Mesendoderm (in vitro differentiated cells): ENCODE results near the gene TMEM54.
A peak's percentile ranks its signal among the peaks of the same experiment; 100 is the strongest.

Source experiments
- DNase-seq: peaks from one replicate; pipeline ENCODE4 v3.0.0; 2013
- H2AK5ac ChIP-seq: 2 replicates; pipeline ENCODE4 v1.6.1; 2013; ENCODE audit warnings: low read length, inconsistent platforms
- H2BK120ac ChIP-seq: 2 replicates; pipeline ENCODE4 v1.6.1; 2013; ENCODE audit warnings: low read depth, mild to moderate bottlenecking, low read length, moderate library complexity, mixed read lengths
- H2BK15ac ChIP-seq: replicated peaks from 2 replicates; pipeline ENCODE4 v1.6.1; 2013; ENCODE audit warnings: low read depth, mild to moderate bottlenecking, moderate library complexity
- H2BK5ac ChIP-seq: 2 replicates; pipeline ENCODE4 v1.6.1; 2013; ENCODE audit warnings: low read length, inconsistent platforms
- H3K18ac ChIP-seq: 2 replicates; pipeline ENCODE4 v1.6.1; 2013; ENCODE audit warnings: mild to moderate bottlenecking, low read length, mixed read lengths
- H3K23ac ChIP-seq: one replicate; pipeline ENCODE4 v1.6.1; 2013; ENCODE audit warnings: low read length
- H3K27ac ChIP-seq: 2 replicates; pipeline ENCODE4 v1.5.1; 2013; ENCODE audit warnings: low read depth, mild to moderate bottlenecking, inconsistent platforms, low read length, moderate library complexity
- H3K27me3 ChIP-seq: 2 replicates; pipeline ENCODE4 v1.6.1; 2013; ENCODE audit warnings: low read length, control low read depth, mild to moderate bottlenecking, inconsistent platforms; ENCODE audit not compliant: insufficient read depth, poor library complexity
- H3K36me3 ChIP-seq: 2 replicates; pipeline ENCODE4 v1.6.1; 2013; ENCODE audit warnings: low read length, inconsistent platforms; ENCODE audit not compliant: control insufficient read depth, insufficient read depth
- H3K4ac ChIP-seq: one replicate; pipeline ENCODE4 v1.6.1; 2013; ENCODE audit warnings: low read depth, mild to moderate bottlenecking, low read length, moderate library complexity
- H3K4me1 ChIP-seq: 2 replicates; pipeline ENCODE4 v1.6.1; 2013; ENCODE audit warnings: low read depth, low read length, inconsistent platforms; ENCODE audit not compliant: control insufficient read depth
- H3K4me2 ChIP-seq: 2 replicates; pipeline ENCODE4 v1.6.1; 2013; ENCODE audit warnings: low read length
- H3K4me3 ChIP-seq: 2 replicates; pipeline ENCODE4 v1.5.1; 2013; ENCODE audit warnings: mild to moderate bottlenecking, low read length
- H3K56ac ChIP-seq: one replicate; pipeline ENCODE4 v1.6.1; 2013; ENCODE audit warnings: low read length
- H3K79me1 ChIP-seq: 2 replicates; pipeline ENCODE4 v1.6.1; 2013; ENCODE audit warnings: low read length, inconsistent platforms
- H3K79me2 ChIP-seq: 2 replicates; pipeline ENCODE4 v1.6.1; 2013; ENCODE audit warnings: mild to moderate bottlenecking, low read length; ENCODE audit not compliant: control insufficient read depth, insufficient read depth
- H3K9ac ChIP-seq: 2 replicates; pipeline ENCODE4 v1.6.1; 2013; ENCODE audit warnings: low read length, inconsistent platforms
- H4K5ac ChIP-seq: one replicate; pipeline ENCODE4 v1.6.1; 2013; ENCODE audit warnings: low read length
- H4K8ac ChIP-seq: one replicate; pipeline ENCODE4 v1.6.1; 2013; ENCODE audit warnings: low read depth, mild to moderate bottlenecking, control low read depth, low read length, moderate library complexity
- WGBS: extraction: QIAGEN DNeasy Blood & Tissue Kit; methylation state at CpG from one replicate; pipeline ENCODE4 v1.1.7; 2013; ENCODE audit warnings: low lambda C conversion rate, missing lambda C conversion rate; ENCODE audit not compliant: insufficient coverage; ENCODE audit errors: extremely low coverage; 5-methylcytosine and 5-hydroxymethylcytosine counted together

TMEM54 gene

DNA sequence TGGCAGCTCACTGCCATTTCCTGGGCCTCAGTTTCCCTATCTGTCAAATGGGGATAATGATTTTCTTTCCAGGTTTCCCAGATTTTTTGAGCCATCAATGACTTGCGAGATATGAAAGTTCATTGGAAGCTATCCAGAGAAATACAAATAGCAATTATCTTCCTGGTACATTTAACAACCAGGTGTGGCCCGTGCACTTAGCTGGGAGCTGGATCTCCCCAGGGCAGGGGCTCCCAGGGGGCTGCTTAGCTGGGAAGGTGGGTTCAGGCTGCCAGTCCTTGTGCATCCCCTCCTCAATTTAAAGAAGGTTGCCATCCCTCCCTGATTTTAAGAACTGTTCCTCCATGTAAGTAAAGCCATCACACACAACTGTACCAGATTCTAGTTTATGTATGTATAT is 3.6 kb upstream of the TMEM54 start:
- H3K9ac ChIP-seq: no peak overlapping the region
- no peak overlapping the region for H3K23ac ChIP-seq
- H2BK120ac ChIP-seq: no peak overlapping the region
- H3K56ac ChIP-seq: no peak overlapping the region
- no peaks in the 10 kb centered on the region for H3K79me1 ChIP-seq
- H3K4ac ChIP-seq: no peak overlapping the region
- no peak overlapping the region for H3K27ac ChIP-seq
- no peaks in the 10 kb centered on the region for H3K4me1 ChIP-seq
- no peaks in the 10 kb centered on the region for H3K36me3 ChIP-seq
- no peak overlapping the region for H4K5ac ChIP-seq
- H4K8ac ChIP-seq: no peak overlapping the region
- no peak overlapping the region for H2BK15ac ChIP-seq
- no peak overlapping the region for H3K18ac ChIP-seq
- no peak overlapping the region for H2BK5ac ChIP-seq
- WGBS: no CpG with 5 or more reads among the region's 2 CpGs
- H3K4me2 ChIP-seq: no peak overlapping the region
- no peak for DNase-seq
- no peak overlapping the region for H3K4me3 ChIP-seq
- no peak overlapping the region for H2AK5ac ChIP-seq
- peaks cover 5% of the 10 kb centered on the region for H3K27me3 ChIP-seq
- H3K79me2 ChIP-seq: no peaks in the 10 kb centered on the region

DNA sequence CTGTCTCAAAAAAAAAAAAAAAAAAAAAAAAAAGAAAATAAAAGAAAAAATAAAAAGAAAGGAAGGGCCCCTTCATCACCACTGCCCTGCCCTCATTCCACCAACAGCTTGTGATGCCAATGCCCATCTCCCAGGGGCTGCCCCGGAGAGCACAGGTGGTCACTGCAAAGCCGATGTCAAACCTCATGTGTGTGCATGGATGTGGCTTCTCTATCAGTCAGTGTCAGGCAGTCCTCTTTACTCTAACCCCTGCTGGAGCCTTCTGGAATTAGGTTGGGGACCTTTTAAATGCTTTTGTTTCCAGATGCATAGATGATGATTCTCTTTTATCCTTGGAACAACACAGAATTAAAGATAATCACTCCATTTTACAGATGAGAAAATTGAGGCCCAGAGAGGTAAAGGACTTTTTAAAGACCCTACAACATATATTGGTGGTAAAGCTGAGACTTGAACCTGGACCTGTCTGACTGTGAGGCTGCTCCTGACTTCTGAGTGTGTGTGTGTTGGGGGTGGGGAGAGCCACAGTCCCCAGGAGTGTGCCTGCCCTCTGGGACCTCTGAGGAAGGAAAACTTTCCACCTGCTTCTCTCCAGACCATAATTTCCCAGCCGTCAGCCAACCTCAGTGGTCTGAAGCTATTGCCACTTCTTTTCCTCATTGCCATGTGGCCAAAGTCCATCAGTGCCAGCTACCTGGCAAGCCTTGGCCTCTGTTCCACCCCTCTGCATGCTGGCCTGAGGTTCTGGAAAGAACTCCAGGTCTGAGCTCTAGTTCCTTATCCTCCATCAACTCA is 3.0 kb upstream of the TMEM54 start:
- Histone ChIP-seq H3K18ac (no peak overlapping the region), H4K8ac (no peak overlapping the region), H2BK15ac (no peak overlapping the region), H2AK5ac (no peak overlapping the region), H3K79me1 (no peaks in the 10 kb centered on the region), H3K36me3 (no peaks in the 10 kb centered on the region), H3K9ac (no peak overlapping the region), H3K56ac (no peak overlapping the region), H2BK120ac (no peak overlapping the region), H3K27ac (no peak overlapping the region), H3K79me2 (no peaks in the 10 kb centered on the region), H2BK5ac (no peak overlapping the region), H3K23ac (no peak overlapping the region), H3K4me2 (no peak overlapping the region), H4K5ac (no peak overlapping the region), H3K4me1 (no peaks in the 10 kb centered on the region), H3K4me3 (no peak overlapping the region), H3K27me3 (peaks cover 5% of the 10 kb centered on the region), H3K4ac (no peak overlapping the region)
- no CpG with 5 or more reads among the region's 3 CpGs for WGBS
- DNase-seq: no peak

DNA sequence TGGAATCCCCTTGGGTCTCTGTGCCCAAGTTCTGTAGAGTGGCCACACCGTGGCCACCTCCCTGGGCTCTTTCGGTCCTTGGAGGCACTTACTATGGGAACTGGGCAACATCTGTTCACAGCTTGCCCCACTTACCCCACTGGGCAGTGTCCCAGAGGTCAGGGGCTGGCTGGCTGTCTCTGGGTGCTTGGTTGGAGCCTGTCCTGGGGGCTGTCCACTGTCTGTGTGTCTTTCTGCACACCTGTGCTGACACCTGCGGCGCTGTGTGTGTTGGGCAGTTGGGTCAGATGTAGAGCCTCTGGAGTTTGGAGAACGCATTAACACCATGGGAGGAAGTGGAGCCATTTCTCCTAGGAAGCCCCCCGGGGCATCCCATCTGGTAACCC is 1.3 kb upstream of the TMEM54 start:
- no CpG with 5 or more reads among the region's 6 CpGs for WGBS
- Histone ChIP-seq H3K27me3 (peaks cover 5% of the 10 kb centered on the region), H3K36me3 (no peaks in the 10 kb centered on the region)

DNA sequence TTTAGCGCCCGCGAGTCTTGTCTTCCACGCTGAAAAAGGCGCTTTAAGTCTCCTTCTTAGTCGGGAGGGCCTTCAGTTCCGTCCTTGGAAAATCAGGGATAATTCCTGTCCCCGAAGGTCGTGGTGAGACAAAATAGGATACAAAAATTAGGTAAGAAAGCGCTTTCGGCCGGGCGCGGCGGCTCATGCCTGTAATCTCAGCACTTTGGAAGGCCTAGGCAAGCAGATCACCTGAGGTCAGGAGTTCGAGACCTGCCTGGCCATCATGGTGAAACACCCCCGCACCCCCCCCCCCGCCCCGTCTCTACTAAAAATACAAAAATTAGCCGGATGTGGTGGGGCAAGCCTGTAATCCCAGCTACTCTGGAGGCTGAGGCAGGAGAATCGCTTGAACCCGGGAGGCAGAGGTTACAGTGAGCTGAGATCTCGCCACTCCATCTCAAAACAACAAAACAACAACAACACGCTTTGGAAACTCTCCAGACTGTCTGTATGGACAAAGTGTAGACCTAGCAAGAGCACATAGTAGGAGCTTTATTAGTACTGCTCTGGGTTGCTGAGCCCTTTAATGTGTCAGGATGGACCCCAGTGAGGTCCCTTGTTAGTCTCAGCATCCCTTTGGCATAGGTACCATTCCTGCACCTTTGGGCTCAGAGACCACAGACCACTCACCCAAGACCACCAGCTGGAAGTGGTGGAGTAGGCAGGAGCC is 790 bp upstream of the TMEM54 start:
- no peak overlapping the region for H3K4ac ChIP-seq
- no peak overlapping the region for H4K5ac ChIP-seq
- no peaks in the 10 kb centered on the region for H3K79me2 ChIP-seq
- H3K23ac ChIP-seq: no peak overlapping the region
- H3K36me3 ChIP-seq: no peaks in the 10 kb centered on the region
- peak overlapping the region; percentile 76 for H3K56ac ChIP-seq
- H2BK120ac ChIP-seq: no peak overlapping the region
- peaks cover 5% of the 10 kb centered on the region for H3K27me3 ChIP-seq
- H3K27ac ChIP-seq: no peak overlapping the region
- H3K4me2 ChIP-seq: peak overlapping the region; percentile 59
- DNase-seq: no peak
- H3K4me1 ChIP-seq: no peaks in the 10 kb centered on the region
- peak overlapping the region; percentile 22 for H3K4me3 ChIP-seq
- no CpG with 5 or more reads among the region's 24 CpGs for WGBS
- peak overlapping the region; percentile 53 for H3K9ac ChIP-seq
- H3K18ac ChIP-seq: no peak overlapping the region
- no peak overlapping the region for H2AK5ac ChIP-seq
- no peaks in the 10 kb centered on the region for H3K79me1 ChIP-seq
- no peak overlapping the region for H2BK5ac ChIP-seq
- H4K8ac ChIP-seq: no peak overlapping the region
- H2BK15ac ChIP-seq: no peak overlapping the region

More for the DNA sequence above, 1.3 kb upstream of the TMEM54 start:
- Histone ChIP-seq H2BK5ac (no peak overlapping the region), H3K56ac (no peak overlapping the region), H3K4me2 (no peak overlapping the region), H3K79me2 (no peaks in the 10 kb centered on the region), H3K9ac (no peak overlapping the region), H3K18ac (no peak overlapping the region), H3K4me3 (no peak overlapping the region), H3K23ac (no peak overlapping the region), H3K27ac (no peak overlapping the region), H2BK15ac (no peak overlapping the region), H3K4ac (no peak overlapping the region), H4K5ac (no peak overlapping the region), H2BK120ac (no peak overlapping the region), H3K79me1 (no peaks in the 10 kb centered on the region), H4K8ac (no peak overlapping the region), H3K4me1 (no peaks in the 10 kb centered on the region), H2AK5ac (no peak overlapping the region)
- no peak for DNase-seq

DNA sequence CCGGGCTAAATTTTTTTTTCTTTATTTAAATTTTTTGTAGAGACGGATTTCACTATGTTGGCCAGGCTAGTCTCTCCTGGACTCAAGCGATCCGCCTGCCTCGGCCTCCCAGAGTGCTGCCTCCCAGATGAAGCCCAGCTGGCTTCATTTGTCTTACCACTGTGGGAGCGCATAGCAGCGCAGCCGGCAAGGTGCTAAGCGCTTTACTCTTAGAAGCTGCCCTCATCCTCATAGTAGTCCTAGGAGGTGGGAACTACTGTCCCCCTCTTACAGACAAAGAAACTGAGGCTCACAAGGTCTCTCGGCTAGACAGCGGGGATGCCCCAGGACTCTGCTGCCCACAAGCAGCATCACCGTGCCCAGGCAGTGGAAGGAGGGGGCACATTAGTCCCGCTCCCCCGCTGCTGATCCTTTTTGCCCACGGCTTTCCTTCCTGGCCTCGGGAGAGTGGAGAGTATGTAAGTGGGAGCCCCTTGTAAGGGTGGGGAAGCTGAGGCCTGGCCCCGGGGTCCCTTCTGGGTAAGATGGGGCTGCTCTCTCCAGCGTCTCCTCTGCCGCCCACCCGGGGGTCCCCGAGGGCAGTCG is 726 bp downstream of the TMEM54 start:
- H3K79me1 ChIP-seq: no peaks in the 10 kb centered on the region
- H3K4me1 ChIP-seq: no peaks in the 10 kb centered on the region
- no CpG with 5 or more reads among the region's 22 CpGs for WGBS
- no peak overlapping the region for H3K23ac ChIP-seq
- no peak overlapping the region for H3K18ac ChIP-seq
- peak overlapping the region; percentile 76 for H3K56ac ChIP-seq
- peaks cover 5% of the 10 kb centered on the region for H3K27me3 ChIP-seq
- H3K4me2 ChIP-seq: peak overlapping the region; percentile 74
- H4K8ac ChIP-seq: no peak overlapping the region
- H2BK15ac ChIP-seq: no peak overlapping the region
- no peaks in the 10 kb centered on the region for H3K79me2 ChIP-seq
- DNase-seq: no peak
- H4K5ac ChIP-seq: no peak overlapping the region
- no peak overlapping the region for H2AK5ac ChIP-seq
- H3K4me3 ChIP-seq: no peak overlapping the region
- no peak overlapping the region for H2BK120ac ChIP-seq
- H3K4ac ChIP-seq: no peak overlapping the region
- H3K27ac ChIP-seq: no peak overlapping the region
- no peak overlapping the region for H2BK5ac ChIP-seq
- peak overlapping the region; percentile 48 for H3K9ac ChIP-seq
- no peaks in the 10 kb centered on the region for H3K36me3 ChIP-seq
